ENCODE results near the gene ZSCAN25.
"Not testable (repeated sequence)": the region's sequence is repeated elsewhere in the genome, so short reads cannot be mapped to it uniquely, and the experiment has no call there.

Gene ZSCAN25

GRCh38 chr7:99616359-99617191, at the start of gene ZSCAN25:
Gene ZSCAN25, plus strand, starts transcription at chr7:99616946. Its CDS starts 2,661 bp downstream, at chr7:99619607.
- peak; percentile 81 for DNase-seq

GRCh38 chr7:99568770-99569169, 48.0 kb upstream of the ZSCAN25 start:
- DNase-seq: not testable (repeated sequence)

GRCh38 chr7:99571768-99572167, 45.0 kb upstream of the ZSCAN25 start:
- no peak for DNase-seq

GRCh38 chr7:99573257-99573656, 43.5 kb upstream of the ZSCAN25 start:
- DNase-seq: no peak

GRCh38 chr7:99576251-99576650, 40.5 kb upstream of the ZSCAN25 start:
- no peak for DNase-seq

GRCh38 chr7:99579281-99579955, 37.3 kb upstream of the ZSCAN25 start:
- DNase-seq: no peak

GRCh38 chr7:99579956-99580777, 36.6 kb upstream of the ZSCAN25 start:
- peak; percentile 4 for DNase-seq

- DNase-seq: not testable (repeated sequence)
These were observed 35.9 kb upstream of the ZSCAN25 start for GRCh38 chr7:99580778-99581332.

- no peak for DNase-seq
These were observed 27.9 kb upstream of the ZSCAN25 start for GRCh38 chr7:99588868-99589267.

GRCh38 chr7:99594948-99595745, 21.6 kb upstream of the ZSCAN25 start:
- no peak for DNase-seq

- no peak for DNase-seq
These were observed 20.3 kb upstream of the ZSCAN25 start for GRCh38 chr7:99596408-99596955.

- DNase-seq: no peak
These were observed 18.8 kb upstream of the ZSCAN25 start, which contains the start of gene TMEM225B for GRCh38 chr7:99597762-99598501. Gene TMEM225B, plus strand, starts transcription at chr7:99598267. Its CDS starts 6,122 bp downstream, at chr7:99604389.

- DNase-seq: no peak
These were observed 16.9 kb upstream of the ZSCAN25 start for GRCh38 chr7:99599836-99600235.

GRCh38 chr7:99601656-99602310, 15.0 kb upstream of the ZSCAN25 start:
- no peak for DNase-seq

GRCh38 chr7:99605527-99605926, 11.2 kb upstream of the ZSCAN25 start:
- no peak for DNase-seq

- DNase-seq: no peak
These were observed 10.2 kb upstream of the ZSCAN25 start for GRCh38 chr7:99606531-99606930.

- no peak for DNase-seq
These were observed 9.2 kb upstream of the ZSCAN25 start for GRCh38 chr7:99607548-99607947.

GRCh38 chr7:99614495-99614894, 2.3 kb upstream of the ZSCAN25 start:
- no peak for DNase-seq

- DNase-seq: no peak
These were observed 772 bp upstream of the ZSCAN25 start for GRCh38 chr7:99615989-99616358.

- DNase-seq: no peak
These were observed 541 bp downstream of the ZSCAN25 start for GRCh38 chr7:99617192-99617781.
